ENCODE data around the gene HEXIM1.

GRCh38 chr17:45149669-45150664, 1.7 kb downstream of the HEXIM1 start:
- TF ChIP-seq CTCF (IDR thresholded peaks at IDR 0.05 in 8 of 11, conservative IDR thresholded peaks at IDR 0.05 in 3 of 11) (no peak), POLR2A (IDR thresholded peaks at IDR 0.05) (no peak), POLR2AphosphoS5 (IDR thresholded peaks at IDR 0.05) (peak; percentile 71 to 79 (median 73))
